ENCODE measurements around the gene KLK7. TPM values are rescaled to one million over a fixed set of nuclear protein-coding genes. Genes with fewer than 3 reads are reported as not detected.

The KLK7 gene
- not detected in 2 replicates for total RNA-seq (2022)
- not detected for Bru-seq, nascent RNA
- not detected for BruChase-seq, experiment 1, labeled RNA remaining after a 6-hour chase
- BruChase-seq, experiment 2, labeled RNA remaining after a 2-hour chase, result not detected
- long read RNA-seq, result 0 reads

- CTCF ChIA-PET, result no interaction called here
- H3K4me1 Mint-ChIP-seq (ENCODE audit: insufficient read depth, unreplicated experiment), result peaks cover 4% of the 10 kb centered on the region
- no peak within 1 kb of the TSS for H3K27ac Mint-ChIP-seq (ENCODE audit: low read depth, unreplicated experiment)
- H3K36me3 Mint-ChIP-seq (ENCODE audit: insufficient read depth, unreplicated experiment), result no peaks in the 10 kb centered on the region
- BruUV-seq (replicated peaks), result no TSS peak
- peaks cover 21% of the 10 kb centered on the region for H3K27me3 Mint-ChIP-seq (ENCODE audit: insufficient read depth, unreplicated experiment)
- no peaks in the 10 kb centered on the region for H3K9me3 Mint-ChIP-seq (ENCODE audit: unreplicated experiment)
- no peak within 1 kb of the TSS for H3K4me3 Mint-ChIP-seq (ENCODE audit: unreplicated experiment)
- TF ChIP-seq, protein P1, sequence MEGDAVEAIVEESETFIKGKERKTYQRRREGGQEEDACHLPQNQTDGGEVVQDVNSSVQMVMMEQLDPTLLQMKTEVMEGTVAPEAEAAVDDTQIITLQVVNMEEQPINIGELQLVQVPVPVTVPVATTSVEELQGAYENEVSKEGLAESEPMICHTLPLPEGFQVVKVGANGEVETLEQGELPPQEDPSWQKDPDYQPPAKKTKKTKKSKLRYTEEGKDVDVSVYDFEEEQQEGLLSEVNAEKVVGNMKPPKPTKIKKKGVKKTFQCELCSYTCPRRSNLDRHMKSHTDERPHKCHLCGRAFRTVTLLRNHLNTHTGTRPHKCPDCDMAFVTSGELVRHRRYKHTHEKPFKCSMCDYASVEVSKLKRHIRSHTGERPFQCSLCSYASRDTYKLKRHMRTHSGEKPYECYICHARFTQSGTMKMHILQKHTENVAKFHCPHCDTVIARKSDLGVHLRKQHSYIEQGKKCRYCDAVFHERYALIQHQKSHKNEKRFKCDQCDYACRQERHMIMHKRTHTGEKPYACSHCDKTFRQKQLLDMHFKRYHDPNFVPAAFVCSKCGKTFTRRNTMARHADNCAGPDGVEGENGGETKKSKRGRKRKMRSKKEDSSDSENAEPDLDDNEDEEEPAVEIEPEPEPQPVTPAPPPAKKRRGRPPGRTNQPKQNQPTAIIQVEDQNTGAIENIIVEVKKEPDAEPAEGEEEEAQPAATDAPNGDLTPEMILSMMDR (IDR thresholded peaks at IDR 0.05; ENCODE audit: unreplicated experiment), result no peak
- POLR2A ChIA-PET, result no interaction called here
- DNase-seq (ENCODE audit: unreplicated experiment), result no peak
- intact Hi-C loops (cut with micrococcal nuclease), result no loop called here
These were observed at the start of gene KLK7 for GRCh38 chr19:50983625-50984292. TSS of gene KLK7 (minus strand) at chr19:50983917. CDS start at chr19:50982399, 1,518 bp downstream.

DNA sequence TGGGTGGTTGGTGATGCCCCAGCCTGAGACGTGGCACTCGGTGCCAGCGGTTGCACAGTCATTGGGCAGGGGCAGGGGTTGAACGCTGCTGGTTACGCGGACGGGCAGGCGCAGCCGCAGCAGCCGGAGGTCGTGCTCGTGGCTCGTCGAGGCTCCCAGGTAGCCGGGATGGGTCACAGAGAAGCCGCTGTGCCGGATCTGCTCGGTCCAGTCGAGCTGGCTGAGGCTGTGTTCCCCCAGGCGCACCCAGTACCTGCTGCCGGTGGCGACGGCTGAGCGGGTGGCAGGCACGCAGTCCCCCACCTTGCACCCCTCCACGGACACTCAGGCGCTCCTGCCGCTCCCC is 48.1 kb upstream of the KLK7 start:
- no peaks in the 10 kb centered on the region for H3K36me3 Mint-ChIP-seq (ENCODE audit: insufficient read depth, unreplicated experiment)
- POLR2A ChIA-PET, result no interaction called here
- H3K4me3 Mint-ChIP-seq (ENCODE audit: unreplicated experiment), result no peak overlapping the region
- peaks cover 2% of the 10 kb centered on the region for H3K4me1 Mint-ChIP-seq (ENCODE audit: insufficient read depth, unreplicated experiment)
- CTCF ChIA-PET, result no interaction called here
- peaks cover 12% of the 10 kb centered on the region for H3K27me3 Mint-ChIP-seq (ENCODE audit: insufficient read depth, unreplicated experiment)
- DNase-seq (ENCODE audit: unreplicated experiment), result no peak
- TF ChIP-seq, protein P1 (IDR thresholded peaks at IDR 0.05; ENCODE audit: unreplicated experiment), result no peak
- peaks cover 46% of the 10 kb centered on the region for H3K9me3 Mint-ChIP-seq (ENCODE audit: unreplicated experiment)
- no TSS peak for BruUV-seq (replicated peaks)
- intact Hi-C loops (cut with micrococcal nuclease), result no loop called here
- no peak overlapping the region for H3K27ac Mint-ChIP-seq (ENCODE audit: low read depth, unreplicated experiment)

DNA sequence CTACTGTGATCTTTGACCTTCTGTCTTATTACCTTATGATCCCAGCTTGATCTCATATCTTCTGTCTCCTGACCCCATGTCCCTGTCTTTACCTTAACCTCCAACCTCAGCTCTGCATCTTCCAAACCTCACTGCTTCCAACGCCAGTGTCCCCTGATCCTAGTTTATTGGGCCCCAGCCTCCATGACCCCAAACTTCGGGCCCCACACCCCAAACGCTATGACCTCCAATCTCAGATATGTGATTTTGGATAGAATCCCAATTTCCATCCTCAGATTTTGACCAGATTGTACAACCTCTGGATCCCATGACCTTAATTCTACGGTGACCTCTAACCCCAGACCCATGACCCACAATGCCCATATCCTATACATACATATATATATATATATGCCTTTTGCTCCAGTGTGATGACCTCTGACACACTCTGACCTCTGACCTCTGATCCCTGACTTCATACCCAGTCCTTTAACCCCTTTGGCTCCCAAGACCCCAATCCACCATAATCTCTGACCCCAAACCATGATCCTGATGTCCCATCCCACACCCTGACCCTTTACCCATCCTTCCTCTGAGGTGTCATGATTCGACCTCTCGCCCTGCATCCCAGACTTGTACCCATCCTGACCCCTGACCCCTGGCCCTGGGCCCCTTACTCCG is 47.6 kb upstream of the KLK7 start:
- Mint-ChIP-seq H3K27me3 (ENCODE audit: insufficient read depth, unreplicated experiment) (peaks cover 12% of the 10 kb centered on the region), H3K4me3 (ENCODE audit: unreplicated experiment) (no peak overlapping the region), H3K36me3 (ENCODE audit: insufficient read depth, unreplicated experiment) (no peaks in the 10 kb centered on the region), H3K9me3 (ENCODE audit: unreplicated experiment) (peaks cover 51% of the 10 kb centered on the region), H3K4me1 (ENCODE audit: insufficient read depth, unreplicated experiment) (peaks cover 6% of the 10 kb centered on the region), H3K27ac (ENCODE audit: low read depth, unreplicated experiment) (no peak overlapping the region)
- DNase-seq (ENCODE audit: unreplicated experiment), result no peak
- BruUV-seq (replicated peaks), result no TSS peak
- ChIA-PET CTCF (no interaction called here), POLR2A (no interaction called here)
- intact Hi-C loops (cut with micrococcal nuclease), result no loop called here
- TF ChIP-seq, protein P1 (IDR thresholded peaks at IDR 0.05; ENCODE audit: unreplicated experiment), result no peak

DNA sequence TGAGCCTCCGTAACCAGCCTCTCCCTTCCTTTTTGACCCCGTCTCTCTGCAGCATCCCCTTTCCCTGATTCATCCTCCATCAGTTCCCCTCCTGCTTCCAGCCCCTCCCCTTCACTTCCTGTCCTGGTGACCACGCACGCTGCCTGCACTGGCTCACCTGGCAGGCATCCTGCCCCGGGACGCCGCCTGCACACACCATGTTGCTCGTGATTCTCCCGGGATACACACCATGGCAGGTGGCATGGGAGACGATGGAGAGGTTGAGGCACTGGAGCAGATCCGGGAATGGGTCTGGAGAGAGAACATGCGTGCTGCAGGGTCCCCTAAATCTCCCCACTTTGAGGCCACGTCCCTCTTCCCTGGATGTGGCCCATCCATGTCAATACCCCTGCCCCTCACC is 46.9 kb upstream of the KLK7 start:
- CTCF ChIA-PET, result no interaction called here
- H3K4me1 Mint-ChIP-seq (ENCODE audit: insufficient read depth, unreplicated experiment), result peaks cover 6% of the 10 kb centered on the region
- no peaks in the 10 kb centered on the region for H3K36me3 Mint-ChIP-seq (ENCODE audit: insufficient read depth, unreplicated experiment)
- BruUV-seq (replicated peaks), result no TSS peak
- POLR2A ChIA-PET, result no interaction called here
- H3K9me3 Mint-ChIP-seq (ENCODE audit: unreplicated experiment), result peaks cover 49% of the 10 kb centered on the region
- intact Hi-C loops (cut with micrococcal nuclease), result no loop called here
- H3K27me3 Mint-ChIP-seq (ENCODE audit: insufficient read depth, unreplicated experiment), result peaks cover 12% of the 10 kb centered on the region
- TF ChIP-seq, protein P1 (IDR thresholded peaks at IDR 0.05; ENCODE audit: unreplicated experiment), result no peak
- no peak overlapping the region for H3K27ac Mint-ChIP-seq (ENCODE audit: low read depth, unreplicated experiment)
- H3K4me3 Mint-ChIP-seq (ENCODE audit: unreplicated experiment), result no peak overlapping the region
- no peak for DNase-seq (ENCODE audit: unreplicated experiment)
